Neural progenitor cell (in vitro differentiated cells): ENCODE measurements around the gene TRAPPC6A.

Source experiments
- CTCF ChIP-seq: fragments of 200-600 bp; sonication (generic); IDR thresholded peaks from 2 replicates; pipeline ENCODE4 v1.5.1; 2017; ENCODE audit warnings: antibody characterized with exemption, mild to moderate bottlenecking
- EZH2 ChIP-seq: fragments of 200-600 bp; sonication (generic); IDR thresholded peaks from 2 replicates; pipeline ENCODE4 v1.6.1; 2017; ENCODE audit warnings: antibody characterized with exemption, mild to moderate bottlenecking, moderate library complexity
- EZH2phosphoT487 ChIP-seq: fragments of 200-600 bp; sonication (generic); IDR thresholded peaks from 2 replicates; pipeline ENCODE4 v1.6.1; 2017; ENCODE audit warnings: antibody characterized with exemption

DNA sequence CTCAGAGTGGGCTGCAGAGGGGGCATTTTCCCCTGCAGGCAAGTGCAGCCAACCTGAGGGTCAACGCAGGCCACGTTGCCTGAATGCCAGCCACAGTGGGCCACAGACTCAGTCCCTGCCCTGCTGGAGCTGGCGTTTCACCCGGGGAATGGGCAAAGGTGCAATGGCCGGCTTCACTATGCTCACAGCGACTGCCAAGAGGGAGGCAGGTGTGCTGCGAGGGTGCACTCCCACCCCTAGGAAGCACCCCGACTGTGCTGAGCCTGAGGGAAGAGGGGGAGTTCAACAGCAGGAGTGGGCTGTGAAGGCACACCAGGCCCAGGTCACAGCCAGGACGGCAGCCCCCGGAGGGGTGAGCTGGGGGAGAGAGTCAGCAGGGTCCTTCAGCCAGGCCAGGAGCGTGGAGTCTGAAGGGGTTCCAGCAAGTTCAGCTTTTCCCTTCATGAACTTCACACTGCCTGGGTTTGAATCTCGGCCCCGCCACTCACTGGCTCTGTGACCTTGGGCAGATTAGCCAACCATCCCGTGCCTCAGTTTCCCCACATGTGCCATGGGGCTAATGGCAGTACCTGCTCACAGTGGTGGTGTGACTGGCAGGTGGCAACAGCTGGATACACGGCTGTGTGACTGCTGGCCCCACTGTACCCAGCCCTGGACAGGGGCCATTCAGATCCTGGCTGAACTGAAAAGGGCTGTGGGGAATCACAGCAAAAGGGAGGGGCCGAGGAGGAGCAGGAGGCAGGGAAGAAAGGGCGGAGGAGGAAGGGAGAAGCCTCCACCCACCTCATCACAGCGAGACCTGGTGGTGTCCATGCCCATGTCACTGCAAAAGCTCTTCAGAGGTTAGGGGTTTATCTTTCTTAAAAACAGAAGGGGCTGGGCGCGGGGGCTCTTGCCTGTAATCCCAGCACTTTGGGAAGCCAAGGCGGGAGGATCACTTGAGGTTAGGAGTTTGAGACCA, 7.6 kb downstream of the TRAPPC6A start:
- TF ChIP-seq CTCF: no peak
- no peak for TF ChIP-seq EZH2
- no peak for TF ChIP-seq EZH2phosphoT487
